Subcutaneous abdominal adipose tissue (tissue), 5 donors: Measurements from ENCODE around the gene LHX1.

ENCODE experiments used
- H3K27ac ChIP-seq: one replicate; pipeline ENCODE4 v1.7.0; 2013; ENCODE audit warnings: low read depth, mild to moderate bottlenecking, inconsistent platforms, low read length, moderate library complexity
- H3K27me3 ChIP-seq, 5 donors: one replicate each; pipeline ENCODE4 v1.7.0; 2013; ENCODE audit warnings: low read length in 5 of 5, inconsistent platforms in 1 of 5; ENCODE audit not compliant: control insufficient read depth in 5 of 5, insufficient read depth in 4 of 5
- H3K36me3 ChIP-seq, 5 donors: one replicate each; pipeline ENCODE4 v1.7.0; 2013; ENCODE audit warnings: low read length in 5 of 5; ENCODE audit not compliant: control insufficient read depth in 5 of 5, insufficient read depth in 5 of 5
- H3K4me1 ChIP-seq, 5 donors: one replicate each; pipeline ENCODE4 v1.7.0; 2013; ENCODE audit warnings: low read length in 5 of 5, mild to moderate bottlenecking in 3 of 5, moderate library complexity in 1 of 5; ENCODE audit not compliant: control insufficient read depth in 5 of 5, insufficient read depth in 5 of 5
- H3K4me3 ChIP-seq, 5 donors: one replicate each; pipeline ENCODE4 v1.7.0; 2013; ENCODE audit warnings: low read length in 5 of 5, low read depth in 1 of 5
- H3K9ac ChIP-seq, 5 donors: one replicate each; pipeline ENCODE4 v1.7.0; 2013; ENCODE audit warnings: low read length in 5 of 5, mild to moderate bottlenecking in 4 of 5, moderate library complexity in 3 of 5
- H3K9me3 ChIP-seq, 5 donors: one replicate each; pipeline ENCODE4 v1.7.0; 2013; ENCODE audit warnings: low read length in 5 of 5; ENCODE audit not compliant: control insufficient read depth in 5 of 5
- donor health status: healthy.
- donor health status: healthy.
- donor health status: healthy.
- donor health status: healthy.
- donor health status: healthy.

The LHX1 gene

DNA sequence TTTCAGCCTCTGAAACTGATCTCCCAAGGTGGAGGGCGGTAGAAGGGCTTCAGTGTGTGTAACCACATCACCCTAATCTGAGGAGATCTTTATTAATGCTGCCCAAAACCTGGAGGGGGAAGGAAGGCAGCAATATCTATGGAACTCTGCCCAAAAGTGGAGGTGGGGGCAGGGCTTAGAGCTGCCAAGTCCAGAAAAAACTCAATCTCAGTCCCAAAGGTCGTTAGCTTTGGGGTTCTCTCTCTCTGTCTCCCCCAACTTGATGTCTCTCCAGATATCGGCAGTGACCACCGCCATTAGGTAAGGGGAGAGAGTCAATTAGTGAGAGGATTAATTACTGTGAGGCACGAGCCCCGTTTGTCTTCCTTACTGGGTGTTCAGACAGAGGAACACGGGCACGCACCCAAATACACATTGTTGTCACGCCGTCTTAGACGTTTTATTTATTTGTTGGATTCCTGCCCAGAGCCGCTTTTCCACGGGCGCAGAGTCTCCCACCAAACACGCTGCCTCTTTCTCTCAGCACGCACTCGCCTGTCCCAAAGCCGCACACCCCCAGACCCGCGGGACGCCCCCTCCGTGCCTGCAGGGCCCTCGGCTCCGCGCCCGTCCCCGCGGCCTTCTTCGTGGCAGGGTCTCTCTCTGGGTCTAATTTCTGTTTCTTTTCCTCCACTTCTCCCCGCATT lies 5.4 kb upstream of the LHX1 start:
- peak overlapping the region; percentile 11 to 52 (median 26) for H3K4me3 ChIP-seq
- H3K27ac ChIP-seq = no peak overlapping the region
- H3K4me1 ChIP-seq = peaks cover 3 to 65% (median 59%) of the 10 kb centered on the region in 5 donors
- H3K27me3 ChIP-seq = peaks cover 65 to 97% (median 92%) of the 10 kb centered on the region in 5 donors
- no peaks in the 10 kb centered on the region for H3K36me3 ChIP-seq
- H3K9me3 ChIP-seq = no peaks in the 10 kb centered on the region
- H3K9ac ChIP-seq = no peak overlapping the region

DNA sequence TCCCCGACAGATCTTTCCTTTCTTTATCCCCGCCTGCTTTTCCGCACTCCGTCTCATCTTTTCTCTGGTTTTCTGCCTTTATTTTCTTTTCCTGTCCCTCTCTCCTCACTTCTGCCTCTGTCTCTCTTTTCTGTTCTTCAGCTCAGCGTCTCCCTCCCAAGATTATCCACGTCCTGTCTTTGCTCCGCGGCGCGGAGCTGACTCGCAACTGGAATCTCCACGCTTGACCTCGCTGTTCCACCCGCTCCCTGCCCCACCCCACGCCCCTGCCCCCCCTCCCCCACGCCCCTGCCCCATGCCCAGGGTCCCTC lies 4.9 kb upstream of the LHX1 start:
- H3K27ac ChIP-seq = no peak overlapping the region
- H3K36me3 ChIP-seq = no peaks in the 10 kb centered on the region
- no peak overlapping the region for H3K9ac ChIP-seq
- no peaks in the 10 kb centered on the region for H3K9me3 ChIP-seq
- H3K4me1 ChIP-seq = peaks cover 3 to 70% (median 64%) of the 10 kb centered on the region in 5 donors
- peaks cover 70 to 98% (median 94%) of the 10 kb centered on the region in 5 donors for H3K27me3 ChIP-seq
- peak overlapping the region; percentile 11 to 40 (median 26) for H3K4me3 ChIP-seq

DNA sequence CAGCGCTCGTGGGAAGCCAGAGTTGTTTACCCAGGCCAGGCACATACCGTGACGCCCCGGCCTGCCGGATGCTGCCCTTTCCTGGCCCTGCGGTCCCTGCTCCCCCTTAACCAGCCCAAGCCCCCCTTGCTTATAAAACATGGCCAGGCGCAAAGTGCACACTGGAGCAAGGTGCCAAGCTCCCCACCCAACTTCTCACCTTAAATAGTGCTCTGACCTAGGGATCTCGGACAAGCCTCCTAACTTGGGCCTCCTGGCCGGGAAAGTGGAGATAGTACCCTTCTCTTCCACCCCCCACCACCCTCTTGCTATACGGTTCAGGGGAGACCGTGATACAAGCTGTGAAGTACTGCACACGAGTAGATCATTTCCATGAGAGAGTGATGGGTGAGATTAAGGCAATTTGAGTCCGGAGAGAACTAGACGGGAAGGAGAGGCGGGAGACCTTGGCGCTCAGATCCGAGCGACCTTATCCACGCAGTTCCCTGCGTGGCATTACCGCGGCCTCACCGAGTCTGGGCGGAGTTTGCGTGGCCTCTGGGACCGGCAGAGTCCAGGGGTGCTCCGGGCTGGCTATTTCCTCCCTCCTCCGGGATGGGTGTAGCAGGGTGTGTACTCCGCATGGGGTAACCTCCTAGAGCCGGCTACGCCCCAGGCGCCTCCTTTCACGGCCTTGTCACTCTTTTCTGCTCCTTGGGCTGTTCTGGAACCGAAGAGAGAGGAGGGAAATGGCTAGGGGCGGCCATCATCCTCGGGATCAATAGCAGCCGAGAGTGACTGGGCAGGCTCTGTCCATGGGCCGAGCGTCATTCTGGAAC lies 4.4 kb upstream of the LHX1 start:
- Histone ChIP-seq H3K4me1 (peaks cover 3 to 74% (median 69%) of the 10 kb centered on the region in 5 donors), H3K4me3 (peak overlapping the region in 1 of 5 donors; percentile 36), H3K9me3 (no peaks in the 10 kb centered on the region), H3K36me3 (no peaks in the 10 kb centered on the region), H3K27me3 (peaks cover 75 to 98% (median 94%) of the 10 kb centered on the region in 5 donors), H3K9ac (no peak overlapping the region), H3K27ac (no peak overlapping the region)

DNA sequence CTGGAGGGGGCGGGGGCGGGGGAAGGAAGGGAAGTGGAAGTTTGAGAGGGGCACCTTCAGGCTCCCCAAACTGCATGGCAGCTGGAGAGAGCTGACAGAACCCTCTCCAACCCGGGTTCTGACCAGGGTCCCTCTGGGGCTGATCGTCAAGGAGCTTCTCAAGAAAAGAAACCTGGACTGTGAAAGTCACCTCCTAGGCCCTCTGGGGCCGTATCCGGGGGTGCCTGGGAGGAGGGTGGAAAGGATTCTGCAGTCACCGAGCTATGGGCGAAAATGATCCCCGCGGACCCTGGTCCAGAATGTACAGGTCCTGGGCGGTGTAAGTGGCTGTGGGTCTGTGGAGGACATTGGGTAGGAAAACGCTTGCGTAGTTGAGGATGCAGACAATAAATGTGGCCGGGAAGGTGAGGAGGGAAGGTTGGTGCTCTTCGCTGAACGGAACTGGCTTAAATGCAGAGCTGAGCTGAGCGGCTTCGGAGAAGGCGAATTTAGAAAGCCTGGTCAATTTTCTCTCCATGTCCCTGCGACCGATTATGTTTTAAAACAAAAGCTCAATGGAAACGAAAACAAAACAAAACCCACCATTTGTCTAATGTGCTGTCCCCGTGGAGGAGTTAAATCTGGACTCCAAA lies 3.6 kb upstream of the LHX1 start:
- H3K4me1 ChIP-seq = peaks cover 5 to 75% (median 69%) of the 10 kb centered on the region in 5 donors
- no peak overlapping the region for H3K9ac ChIP-seq
- no peaks in the 10 kb centered on the region for H3K36me3 ChIP-seq
- H3K27ac ChIP-seq = no peak overlapping the region
- H3K9me3 ChIP-seq = no peaks in the 10 kb centered on the region
- H3K27me3 ChIP-seq = peaks cover 83 to 98% (median 95%) of the 10 kb centered on the region in 5 donors
- H3K4me3 ChIP-seq = peak overlapping the region in 4 of 5 donors; percentile 22 to 47 (median 32)

GRCh38 chr17:36934144-36934691 lies 3.1 kb upstream of the LHX1 start:
- Histone ChIP-seq H3K4me1 (peaks cover 5 to 80% (median 72%) of the 10 kb centered on the region in 5 donors), H3K4me3 (peak overlapping the region; percentile 22 to 47 (median 42)), H3K27ac (no peak overlapping the region), H3K9me3 (no peaks in the 10 kb centered on the region), H3K27me3 (peaks cover 89 to 98% (median 95%) of the 10 kb centered on the region in 5 donors), H3K36me3 (no peaks in the 10 kb centered on the region), H3K9ac (no peak overlapping the region)

- H3K9me3 ChIP-seq = no peaks in the 10 kb centered on the region
- H3K4me1 ChIP-seq = peaks cover 5 to 84% (median 76%) of the 10 kb centered on the region in 5 donors
- H3K27me3 ChIP-seq = peaks cover 90 to 98% (median 95%) of the 10 kb centered on the region in 5 donors
- no peak overlapping the region for H3K27ac ChIP-seq
- H3K9ac ChIP-seq = no peak overlapping the region
- H3K4me3 ChIP-seq = peak overlapping the region in 3 of 5 donors; percentile 42 to 47 (median 44)
- H3K36me3 ChIP-seq = no peaks in the 10 kb centered on the region
Observed at GRCh38 chr17:36934692-36935630, 2.3 kb upstream of the LHX1 start.

DNA sequence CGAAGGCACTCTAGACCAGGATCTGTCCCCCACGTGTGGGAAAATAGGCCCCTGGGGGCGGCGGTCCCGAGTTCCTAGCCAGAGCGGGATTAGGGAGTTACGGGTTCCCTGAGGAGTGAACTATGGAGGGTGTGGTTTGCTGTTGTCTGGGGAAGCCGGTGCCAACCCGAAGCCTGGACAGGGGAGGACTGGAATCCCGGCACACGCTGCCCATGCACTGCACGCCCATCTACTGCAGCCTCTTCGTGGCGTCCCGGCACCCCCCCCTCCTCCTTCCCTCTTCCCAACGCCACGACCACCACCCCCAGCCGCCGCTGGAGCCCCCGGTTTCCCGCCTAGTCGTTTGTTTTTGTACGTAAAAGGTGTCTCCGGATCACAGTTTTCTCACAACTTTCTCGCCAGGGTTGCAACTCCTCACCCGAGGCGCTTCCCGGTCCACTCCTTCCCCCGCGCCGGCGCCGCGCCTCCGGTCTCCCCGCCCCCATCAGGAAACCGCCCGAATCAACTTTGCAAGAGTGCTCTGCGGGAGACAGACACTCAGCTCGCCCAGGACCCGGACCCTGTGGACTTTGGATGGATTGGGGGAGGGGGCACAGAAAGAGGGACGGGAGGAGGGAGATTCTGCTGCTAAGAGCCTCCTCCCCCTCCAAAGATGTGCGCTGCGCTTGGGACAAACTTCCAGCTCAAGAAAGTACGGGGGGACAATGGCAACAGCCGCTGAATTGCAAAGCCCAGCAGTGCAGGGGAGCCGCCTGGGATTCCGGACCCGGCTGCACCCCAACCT lies 1.4 kb upstream of the LHX1 start:
- no peaks in the 10 kb centered on the region for H3K9me3 ChIP-seq
- no peak overlapping the region for H3K27ac ChIP-seq
- H3K9ac ChIP-seq = no peak overlapping the region
- H3K4me3 ChIP-seq = peak overlapping the region in 1 of 5 donors; percentile 51
- peaks cover 88 to 97% (median 94%) of the 10 kb centered on the region in 5 donors for H3K27me3 ChIP-seq
- no peaks in the 10 kb centered on the region for H3K36me3 ChIP-seq
- H3K4me1 ChIP-seq = peaks cover 5 to 84% (median 76%) of the 10 kb centered on the region in 5 donors

GRCh38 chr17:36936455-36937000 lies 747 bp upstream of the LHX1 start:
- no peaks in the 10 kb centered on the region for H3K9me3 ChIP-seq
- no peak overlapping the region for H3K27ac ChIP-seq
- H3K27me3 ChIP-seq = peaks cover 88 to 97% (median 94%) of the 10 kb centered on the region in 5 donors
- no peak overlapping the region for H3K9ac ChIP-seq
- H3K36me3 ChIP-seq = no peaks in the 10 kb centered on the region
- peak overlapping the region in 1 of 5 donors; percentile 51 for H3K4me3 ChIP-seq
- peaks cover 5 to 79% (median 73%) of the 10 kb centered on the region in 5 donors for H3K4me1 ChIP-seq
